NCI-H2196 (cell line): Measurements from ENCODE around the gene CLEC10A.
A peak's percentile ranks its signal among the peaks of the same experiment; 100 is the strongest.
"Not testable (repeated sequence)": the region's sequence is repeated elsewhere in the genome, so short reads cannot be mapped to it uniquely, and the experiment has no call there.

Source experiments
- DNase-seq: peaks from one replicate; lab custom pipeline; 2025; ENCODE audit not compliant: unreplicated experiment; lab: John Stamatoyannopoulos, UW

The CLEC10A gene

DNA sequence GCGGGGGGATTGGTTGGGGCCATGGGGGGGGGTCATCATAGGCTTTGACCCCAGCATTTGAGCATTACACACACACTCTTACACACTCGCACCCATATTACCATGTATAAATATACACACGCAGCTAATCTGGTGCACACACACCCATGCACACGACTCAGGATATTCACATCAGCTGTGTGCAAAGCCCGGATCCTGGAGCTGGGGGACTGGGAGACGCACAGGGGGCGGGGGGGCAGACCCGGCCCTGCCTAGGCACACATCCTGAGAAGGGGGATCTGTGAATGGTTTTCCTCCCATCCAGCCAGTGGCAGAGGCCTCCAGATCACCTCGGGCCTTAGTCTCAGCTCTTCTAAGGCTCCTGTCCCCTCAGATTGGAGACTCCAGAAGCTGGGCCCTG is 28.9 kb upstream of the CLEC10A start:
- DNase-seq, result no peak

GRCh38 chr17:7108560-7108925 is 28.5 kb upstream of the CLEC10A start:
- DNase-seq, result no peak

DNA sequence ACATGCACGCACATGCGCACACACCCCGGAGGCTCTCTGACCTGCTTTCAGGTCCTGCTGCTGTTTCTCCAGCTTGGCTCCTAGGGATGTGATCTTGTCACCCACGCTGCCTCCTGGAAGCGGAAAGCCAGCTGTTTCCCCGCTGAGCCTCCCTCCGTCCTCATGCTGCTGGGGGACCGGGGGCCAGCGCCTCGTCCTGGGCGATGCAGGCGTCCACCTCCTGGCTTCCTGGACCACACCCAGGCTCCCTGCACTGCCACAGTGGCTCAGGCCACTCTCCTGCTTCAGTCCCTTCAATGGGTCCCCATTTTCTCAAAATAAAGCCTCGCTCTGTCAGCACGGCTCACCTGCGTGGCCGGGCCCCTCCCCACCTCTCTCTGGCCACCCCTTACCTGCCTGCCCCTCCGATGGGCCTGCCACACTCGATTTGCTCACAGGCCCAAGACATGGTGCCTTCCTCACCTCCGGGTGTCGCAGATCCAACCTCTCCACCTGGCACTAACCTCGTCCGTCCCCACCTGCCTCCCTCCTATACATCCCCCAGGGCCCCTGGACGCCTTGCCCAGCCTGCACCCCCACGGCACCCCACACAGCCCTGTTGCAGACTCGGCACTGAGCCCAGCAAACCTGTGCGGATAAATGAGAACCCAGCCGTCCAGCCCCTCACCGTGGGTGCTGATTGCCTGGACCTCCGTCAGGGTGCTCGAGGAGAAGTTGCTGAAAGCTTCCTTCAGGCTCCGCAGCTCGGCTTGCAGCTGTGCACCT is 27.9 kb upstream of the CLEC10A start:
- DNase-seq, result no peak

DNA sequence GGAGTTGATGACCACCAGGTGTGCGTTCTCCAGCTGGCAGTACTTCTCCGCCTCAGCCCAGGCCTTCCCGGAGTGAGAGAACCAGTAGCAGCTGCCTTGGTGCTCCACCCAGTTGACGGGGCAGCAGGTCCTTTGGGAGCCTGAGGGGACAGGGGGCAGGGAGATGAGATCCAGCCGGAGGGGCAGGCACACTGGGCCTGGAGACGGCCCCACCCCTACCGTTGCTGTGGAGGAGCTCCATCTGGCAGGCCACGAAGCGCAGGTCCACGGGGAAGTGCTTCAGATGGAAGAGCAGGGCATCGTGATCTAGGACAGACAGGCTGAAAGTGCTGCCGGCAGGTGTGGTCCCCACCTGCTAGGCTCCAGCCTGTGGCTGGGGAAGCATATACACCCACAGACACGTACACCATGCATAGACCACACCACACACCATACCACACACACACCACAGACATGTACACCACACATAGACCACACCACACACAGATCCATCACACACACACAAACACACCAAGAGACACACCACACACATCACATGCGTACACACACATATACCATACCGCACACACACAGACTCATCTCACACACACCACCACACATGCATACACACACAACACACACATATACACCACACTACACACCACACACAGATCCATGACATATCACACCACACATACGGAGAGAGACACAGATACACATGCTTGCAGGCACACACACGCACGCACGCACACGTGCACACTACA is 27.1 kb upstream of the CLEC10A start:
- DNase-seq, result peak; percentile 26

DNA sequence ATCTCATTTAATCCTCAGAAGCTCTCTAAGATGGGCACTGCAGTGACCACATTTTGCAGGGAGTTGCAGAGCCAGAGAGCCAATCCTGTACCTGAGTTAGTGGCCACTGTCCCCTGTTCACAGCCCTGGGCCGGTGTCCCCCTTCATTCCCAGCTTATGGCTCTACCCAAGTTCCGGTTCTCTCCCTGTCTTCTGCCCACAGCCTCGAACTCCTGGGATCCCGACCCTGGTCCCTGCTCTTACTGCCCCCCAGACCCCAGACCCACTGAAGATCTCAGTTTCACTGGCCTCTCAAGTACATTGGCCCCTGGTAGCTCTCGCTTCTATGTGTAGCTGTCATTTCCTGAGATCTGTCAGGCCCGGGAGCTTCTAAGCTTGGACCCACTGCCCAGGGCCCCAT is 22.4 kb upstream of the CLEC10A start:
- no peak for DNase-seq

- DNase-seq, result no peak
Measured at GRCh38 chr17:7101531-7101930, 21.5 kb upstream of the CLEC10A start.

DNA sequence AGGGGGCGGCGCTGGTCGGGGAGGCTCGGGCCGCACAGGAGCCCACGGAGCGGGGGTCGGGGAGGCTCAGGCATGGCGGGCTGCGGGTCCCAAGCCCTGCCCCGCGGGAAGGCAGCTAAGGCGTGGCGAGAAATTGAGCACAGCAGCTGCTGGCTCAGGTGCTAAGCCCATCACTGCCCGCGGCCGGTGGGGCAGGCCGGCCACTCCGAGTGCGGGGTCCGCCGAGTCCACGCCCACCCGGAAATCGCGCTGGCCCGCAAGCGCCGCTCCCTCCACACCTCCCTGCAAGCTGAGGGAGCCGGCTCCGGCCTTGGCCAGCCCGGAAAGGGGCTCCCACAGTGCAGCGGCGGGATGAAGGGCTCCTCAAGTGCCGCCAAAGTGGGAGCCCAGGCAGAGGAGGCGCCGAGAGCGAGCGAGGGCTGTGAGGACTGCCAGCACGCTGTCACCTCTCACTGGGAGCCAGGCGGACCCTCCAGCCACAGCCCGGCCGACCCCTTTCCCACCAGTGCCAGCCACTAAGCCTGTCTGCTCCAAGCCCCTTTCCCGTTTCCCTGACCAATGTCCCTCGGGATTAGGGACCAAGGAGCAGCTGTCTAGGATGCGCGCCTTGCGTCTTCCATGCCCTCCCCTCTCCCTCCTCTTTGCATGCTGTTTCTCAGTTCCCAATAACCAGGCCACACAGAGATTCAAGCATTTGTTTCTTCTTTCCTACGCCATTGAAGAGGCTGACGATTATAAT is 20.8 kb upstream of the CLEC10A start:
- not testable (repeated sequence) for DNase-seq

GRCh38 chr17:7098802-7099459 is 18.9 kb upstream of the CLEC10A start:
- no peak for DNase-seq

DNA sequence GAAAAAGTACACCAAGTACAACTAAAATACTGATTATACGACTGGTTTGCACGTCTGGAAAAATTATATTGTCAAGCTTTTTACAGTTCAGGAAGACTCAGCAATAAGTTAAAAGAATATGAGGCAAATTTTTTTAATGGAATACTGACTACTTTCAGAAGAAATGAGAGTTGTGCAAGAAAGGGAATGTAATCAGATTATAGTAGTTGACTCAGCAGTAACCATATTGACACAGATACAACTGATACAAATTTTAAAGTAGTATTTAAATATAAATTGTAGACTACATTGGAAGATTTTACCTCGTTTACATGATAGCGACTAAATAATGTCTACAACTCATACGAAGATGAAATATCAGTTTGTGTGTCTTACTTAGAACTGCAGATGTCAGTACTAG is 17.9 kb upstream of the CLEC10A start:
- DNase-seq, result no peak

DNA sequence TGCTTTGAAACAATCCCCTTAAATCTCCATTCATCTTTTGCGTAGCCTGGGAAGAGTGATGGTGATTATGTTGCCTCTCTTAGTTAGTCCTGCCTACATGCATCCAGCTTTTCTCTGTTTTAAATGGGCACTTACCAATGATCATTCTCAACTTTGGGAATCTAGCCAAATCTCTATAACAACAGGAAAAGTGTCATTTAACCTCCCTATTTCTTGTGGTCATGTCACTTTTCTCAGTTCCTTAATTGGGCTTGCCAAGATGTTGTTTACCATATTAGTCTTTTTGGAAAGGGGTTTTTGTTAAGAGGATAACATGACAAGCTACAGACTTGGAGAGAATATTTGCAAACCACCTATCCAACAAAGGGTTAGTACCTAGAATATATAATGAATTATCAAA is 15.6 kb upstream of the CLEC10A start:
- DNase-seq, result no peak

GRCh38 chr17:7094652-7095019 is 14.6 kb upstream of the CLEC10A start:
- no peak for DNase-seq

DNA sequence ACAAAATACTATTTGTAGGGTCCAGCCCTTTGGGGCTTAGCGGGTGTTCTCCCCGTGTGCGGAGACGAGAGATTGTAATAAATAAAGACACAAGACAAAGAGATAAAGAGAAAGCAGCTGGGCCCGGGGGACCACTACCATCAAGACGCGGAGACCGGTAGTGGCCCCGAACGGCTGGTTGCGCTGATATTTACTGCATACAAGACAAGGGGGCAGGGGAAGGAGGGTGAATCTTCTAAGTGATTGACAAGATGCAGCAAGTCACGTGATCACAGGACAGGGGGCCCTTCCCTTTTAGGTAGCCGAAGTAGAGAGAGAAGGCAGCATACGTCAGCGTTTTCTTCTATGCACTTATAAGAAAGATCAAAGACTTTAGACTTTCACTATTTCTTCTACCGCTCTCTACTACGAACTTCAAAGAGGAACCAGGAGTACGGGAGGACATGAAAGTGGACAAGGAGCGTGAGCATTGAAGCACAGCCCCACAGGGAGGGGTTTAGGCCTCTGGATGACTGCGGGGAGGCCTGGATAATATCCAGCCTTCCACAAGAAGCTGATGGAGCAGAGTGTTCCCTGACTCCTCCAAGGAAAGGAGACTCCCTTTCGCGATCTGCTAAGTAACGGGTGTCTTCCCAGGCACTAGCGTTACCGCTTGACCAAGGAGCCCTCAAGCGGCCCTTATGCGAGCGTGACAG is 11.4 kb upstream of the CLEC10A start:
- DNase-seq, result not testable (repeated sequence)

DNA sequence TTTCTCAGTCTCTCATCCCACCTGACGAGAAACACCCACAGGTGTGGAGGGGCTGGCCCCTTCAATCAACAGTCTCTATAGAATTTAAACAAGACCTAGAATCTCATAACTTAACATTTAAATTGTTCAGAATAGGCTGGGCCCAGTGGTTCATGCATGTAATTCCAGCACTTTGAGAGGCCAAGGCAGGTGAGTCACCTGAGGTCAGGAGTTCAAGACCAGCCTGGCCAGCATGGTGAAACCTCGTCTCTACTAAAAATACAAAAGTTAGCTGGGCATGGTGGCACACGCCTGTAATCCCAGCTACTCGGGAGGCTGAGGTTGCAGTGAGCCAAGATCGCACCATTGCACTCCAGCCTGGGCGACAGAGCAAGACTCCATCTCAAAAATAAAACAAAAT is 9.5 kb upstream of the CLEC10A start:
- DNase-seq, result not testable (repeated sequence)

DNA sequence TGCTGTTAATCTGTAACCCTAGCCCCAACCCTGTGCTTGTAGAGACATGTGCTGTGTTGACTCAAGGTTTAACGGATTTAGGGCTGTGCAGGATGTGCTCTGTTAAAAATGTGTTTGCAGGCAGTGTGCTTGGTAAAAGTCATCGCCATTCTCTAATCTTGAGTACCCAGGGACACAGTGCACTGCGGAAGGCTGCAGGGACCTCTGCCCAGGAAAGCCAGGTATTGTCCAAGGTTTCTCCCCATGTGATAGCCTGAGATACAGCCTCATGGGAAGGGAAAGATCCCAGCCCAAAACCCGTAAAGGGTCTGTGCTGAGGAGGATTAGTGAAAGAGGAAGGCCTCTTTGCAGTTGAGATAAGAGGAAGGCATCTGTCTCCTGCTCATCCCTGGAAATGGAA is 8.4 kb upstream of the CLEC10A start:
- not testable (repeated sequence) for DNase-seq

DNA sequence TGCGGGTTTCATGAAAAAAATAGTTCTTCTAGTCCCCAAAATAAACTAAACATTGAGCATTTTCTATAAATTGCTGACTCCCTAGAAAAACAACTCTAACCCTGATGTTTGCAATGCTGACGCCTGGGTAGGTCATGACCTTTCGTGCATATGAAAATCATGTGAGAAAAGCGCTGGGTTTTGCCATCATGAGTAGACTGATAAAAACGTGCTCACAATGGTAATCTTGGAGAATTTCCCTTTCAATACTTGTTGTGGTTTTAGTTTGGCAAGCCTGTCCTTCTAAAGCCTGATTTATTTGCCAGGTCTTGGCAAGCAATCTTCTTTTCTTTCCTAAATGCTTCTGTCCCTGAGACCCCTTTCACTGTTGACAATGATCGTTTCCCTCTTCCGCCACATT is 4.0 kb upstream of the CLEC10A start:
- no peak for DNase-seq

DNA sequence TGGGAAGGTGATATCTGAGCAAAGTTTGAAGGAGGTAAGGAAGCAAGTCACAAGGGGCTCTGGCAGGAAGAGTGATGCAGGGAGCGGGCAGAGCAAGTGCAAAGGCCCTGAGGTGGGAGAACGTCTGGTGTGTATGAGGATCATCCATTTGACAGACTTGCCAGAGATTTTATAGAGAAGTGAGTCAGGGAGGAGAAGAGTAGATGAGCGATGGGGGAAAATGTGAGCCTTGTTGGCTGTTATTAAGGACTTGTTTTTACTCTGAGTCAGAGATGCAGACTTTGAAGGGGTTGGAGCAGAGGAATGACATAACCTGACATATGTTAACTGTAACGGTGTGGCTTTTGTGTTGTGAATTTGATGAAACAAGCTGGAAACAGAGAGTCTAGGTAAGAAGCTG is 3.5 kb upstream of the CLEC10A start:
- no peak for DNase-seq

DNA sequence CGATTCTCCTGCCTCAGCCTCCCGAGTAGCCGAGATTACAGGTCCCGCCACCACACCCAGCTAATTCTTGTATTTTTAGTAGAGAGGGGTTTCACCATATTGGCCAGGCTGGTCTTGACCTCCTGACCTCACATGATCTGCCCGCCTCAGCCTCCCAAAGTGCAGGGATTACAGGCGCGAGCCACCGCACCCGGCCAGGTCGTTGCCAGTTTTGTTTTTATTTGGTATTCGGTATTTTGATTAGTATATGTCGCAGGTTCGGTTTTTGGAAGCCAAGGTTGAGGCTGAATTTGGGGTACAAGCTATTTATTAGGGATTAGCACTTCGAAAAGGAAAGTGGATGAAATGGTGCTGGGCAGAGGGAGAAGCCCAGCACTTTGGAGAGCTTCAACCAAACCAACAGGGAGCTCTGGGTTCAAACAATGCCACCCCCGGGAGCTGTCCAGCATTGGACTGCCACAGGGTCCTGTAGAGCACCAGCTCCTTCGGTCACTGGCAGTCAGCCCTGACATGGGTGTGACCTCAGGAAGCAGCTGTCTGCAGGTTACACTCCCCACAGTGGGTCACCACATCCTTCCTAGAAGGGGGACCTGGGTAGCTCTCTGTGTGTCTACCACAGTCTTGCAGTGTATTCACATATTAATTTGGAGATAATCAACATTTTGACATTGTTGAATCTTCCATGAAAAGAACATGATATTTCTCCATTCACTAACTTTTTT is 1.5 kb upstream of the CLEC10A start:
- no peak for DNase-seq

- DNase-seq, result no peak
Measured at GRCh38 chr17:7080456-7081041, 498 bp upstream of the CLEC10A start.

- DNase-seq, result no peak
Measured at GRCh38 chr17:7078711-7079110, 1.3 kb downstream of the CLEC10A start.
